PC-9 (cell line): ENCODE data around the gene TGFBR2. TPM values are rescaled to one million over a fixed set of nuclear protein-coding genes. Genes with fewer than 3 reads are reported as not detected.

Source experiments
- BruUV-seq: library from RNA; stranded (reverse); fragments of 400-500 nt; replicated peaks from 2 replicates; lab custom pipeline; 2021; lab: Mats Ljungman, UMichigan
- CTCF ChIA-PET: fragments of 300-600 bp; sonication (Branson Sonifier 250); formaldehyde crosslinking; loops from one replicate; lab custom pipeline; 2022; ENCODE audit warnings: antibody characterized with exemption; lab: Charles Lee
- POLR2A ChIA-PET: fragments of 300-600 bp; sonication (Branson Sonifier 250); formaldehyde crosslinking; loops from one replicate; lab custom pipeline; 2022; ENCODE audit warnings: antibody characterized with exemption; ENCODE audit not compliant: unreplicated experiment; lab: Charles Lee
- DNase-seq, 2 experiments: peaks; one replicate each; pipeline versions ENCODE4 v3.0.0 to v3.0.0-alpha.2; 2015 to 2022; ENCODE audit warnings: mixed read lengths in 1 of 2
- H2AFZ ChIP-seq: fragments of 200-600 bp; sonication (generic); 2 replicates; pipeline ENCODE4 v1.8.1; 2017; ENCODE audit warnings: antibody characterized with exemption
- H3F3A ChIP-seq: fragments of 200-600 bp; sonication (generic); 2 replicates; pipeline ENCODE4 v1.8.1; 2017; ENCODE audit warnings: antibody characterized with exemption, mild to moderate bottlenecking, low read depth; ENCODE audit not compliant: insufficient read depth
- H3K27ac ChIP-seq: fragments of 200-600 bp; sonication (generic); 2 replicates; pipeline ENCODE4 v1.6.1; 2016; ENCODE audit warnings: mixed run types
- H3K27me3 ChIP-seq: fragments of 200-600 bp; sonication (generic); 2 replicates; pipeline ENCODE4 v1.6.1; 2016; ENCODE audit warnings: low read depth, mixed run types; ENCODE audit not compliant: insufficient read depth
- H3K36me3 ChIP-seq: fragments of 200-600 bp; sonication (generic); 2 replicates; pipeline ENCODE4 v1.6.1; 2016; ENCODE audit warnings: low read depth, mixed run types
- H3K4me1 ChIP-seq: fragments of 200-600 bp; sonication (generic); replicated peaks from 2 replicates; pipeline ENCODE4 v1.6.1; 2016; ENCODE audit warnings: mixed run types; ENCODE audit not compliant: insufficient read depth
- H3K4me2 ChIP-seq: fragments of 200-600 bp; sonication (generic); 2 replicates; pipeline ENCODE4 v1.6.1; 2017; ENCODE audit warnings: mixed run types
- H3K4me3 ChIP-seq: fragments of 200-600 bp; sonication (generic); 2 replicates; pipeline ENCODE4 v1.6.1; 2016; ENCODE audit warnings: mixed run types
- H3K79me2 ChIP-seq: fragments of 200-600 bp; sonication (generic); 2 replicates; pipeline ENCODE4 v1.6.1; 2017; ENCODE audit warnings: low read depth, mixed run types
- H3K9me2 ChIP-seq: fragments of 200-600 bp; sonication (generic); 2 replicates; pipeline ENCODE4 v1.8.1; 2017; ENCODE audit warnings: mild to moderate bottlenecking; ENCODE audit not compliant: insufficient read depth
- H3K9me3 ChIP-seq: fragments of 200-600 bp; sonication (generic); 2 replicates; pipeline ENCODE4 v1.8.1; 2016; ENCODE audit warnings: low read depth; ENCODE audit not compliant: insufficient read depth
- H4K20me1 ChIP-seq: fragments of 200-600 bp; sonication (generic); 2 replicates; pipeline ENCODE4 v1.8.1; 2017; ENCODE audit not compliant: insufficient read depth
- EZH2 ChIP-seq: fragments of 200-600 bp; sonication (generic); IDR thresholded peaks from 2 replicates; pipeline ENCODE4 v1.8.0; 2017; ENCODE audit warnings: antibody characterized with exemption, low read depth
- intact Hi-C: fragments of 100-400 bp; cut with micrococcal nuclease; formaldehyde crosslinking; loops from one replicate; pipeline ENCODE4 v1.10.0; 2022; ENCODE audit not compliant: unreplicated experiment
- total RNA-seq: library from RNA; stranded (reverse); gene quantifications from 2 replicates; pipeline ENCODE4 v1.2.3, GENCODE V29; 2021
- TF ChIP-seq, protein P1 (sequence below): fragments of 200-600 bp; sonication (generic); conservative IDR thresholded peaks from 2 replicates; pipeline ENCODE4 v1.6.1; 2017; ENCODE audit warnings: mixed run types, antibody characterized with exemption, mild to moderate bottlenecking, moderate library complexity

Gene TGFBR2
- total RNA-seq, 1 experiment from 2014 or later, result 33.6 TPM

- no peaks in the 10 kb centered on the region for H3K9me3 ChIP-seq
- ChIA-PET CTCF (no interaction called here), POLR2A (interaction anchor here (0.6 kb wide), 1 partner anchor 776 kb away, joined by 5 read pairs; no protein-coding TSS in a partner anchor)
- no peaks in the 10 kb centered on the region for H3K36me3 ChIP-seq
- H3K79me2 ChIP-seq, result peaks cover 81% of the 10 kb centered on the region
- no peak overlapping the region for H3K4me3 ChIP-seq
- intact Hi-C loops, result no loop called here
- no peak overlapping the region for H3K27ac ChIP-seq
- no peaks in the 10 kb centered on the region for H3K27me3 ChIP-seq
- H3K9me2 ChIP-seq, result no peaks in the 10 kb centered on the region
- peaks cover 21% of the 10 kb centered on the region for H3K4me1 ChIP-seq
- no peaks in the 10 kb centered on the region for H4K20me1 ChIP-seq
- H3F3A ChIP-seq, result no peaks in the 10 kb centered on the region
- TF ChIP-seq EZH2, result no peak
- TF ChIP-seq, protein P1, sequence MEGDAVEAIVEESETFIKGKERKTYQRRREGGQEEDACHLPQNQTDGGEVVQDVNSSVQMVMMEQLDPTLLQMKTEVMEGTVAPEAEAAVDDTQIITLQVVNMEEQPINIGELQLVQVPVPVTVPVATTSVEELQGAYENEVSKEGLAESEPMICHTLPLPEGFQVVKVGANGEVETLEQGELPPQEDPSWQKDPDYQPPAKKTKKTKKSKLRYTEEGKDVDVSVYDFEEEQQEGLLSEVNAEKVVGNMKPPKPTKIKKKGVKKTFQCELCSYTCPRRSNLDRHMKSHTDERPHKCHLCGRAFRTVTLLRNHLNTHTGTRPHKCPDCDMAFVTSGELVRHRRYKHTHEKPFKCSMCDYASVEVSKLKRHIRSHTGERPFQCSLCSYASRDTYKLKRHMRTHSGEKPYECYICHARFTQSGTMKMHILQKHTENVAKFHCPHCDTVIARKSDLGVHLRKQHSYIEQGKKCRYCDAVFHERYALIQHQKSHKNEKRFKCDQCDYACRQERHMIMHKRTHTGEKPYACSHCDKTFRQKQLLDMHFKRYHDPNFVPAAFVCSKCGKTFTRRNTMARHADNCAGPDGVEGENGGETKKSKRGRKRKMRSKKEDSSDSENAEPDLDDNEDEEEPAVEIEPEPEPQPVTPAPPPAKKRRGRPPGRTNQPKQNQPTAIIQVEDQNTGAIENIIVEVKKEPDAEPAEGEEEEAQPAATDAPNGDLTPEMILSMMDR, result no peak
- peak overlapping the region; percentile 18 for H3K4me2 ChIP-seq
- DNase-seq, result peak in 1 of 2 experiments; percentile 75
- H2AFZ ChIP-seq, result no peak overlapping the region
- no TSS peak for BruUV-seq
These were observed 5.4 kb downstream of the TGFBR2 start for GRCh38 chr3:30611613-30612436.

DNA sequence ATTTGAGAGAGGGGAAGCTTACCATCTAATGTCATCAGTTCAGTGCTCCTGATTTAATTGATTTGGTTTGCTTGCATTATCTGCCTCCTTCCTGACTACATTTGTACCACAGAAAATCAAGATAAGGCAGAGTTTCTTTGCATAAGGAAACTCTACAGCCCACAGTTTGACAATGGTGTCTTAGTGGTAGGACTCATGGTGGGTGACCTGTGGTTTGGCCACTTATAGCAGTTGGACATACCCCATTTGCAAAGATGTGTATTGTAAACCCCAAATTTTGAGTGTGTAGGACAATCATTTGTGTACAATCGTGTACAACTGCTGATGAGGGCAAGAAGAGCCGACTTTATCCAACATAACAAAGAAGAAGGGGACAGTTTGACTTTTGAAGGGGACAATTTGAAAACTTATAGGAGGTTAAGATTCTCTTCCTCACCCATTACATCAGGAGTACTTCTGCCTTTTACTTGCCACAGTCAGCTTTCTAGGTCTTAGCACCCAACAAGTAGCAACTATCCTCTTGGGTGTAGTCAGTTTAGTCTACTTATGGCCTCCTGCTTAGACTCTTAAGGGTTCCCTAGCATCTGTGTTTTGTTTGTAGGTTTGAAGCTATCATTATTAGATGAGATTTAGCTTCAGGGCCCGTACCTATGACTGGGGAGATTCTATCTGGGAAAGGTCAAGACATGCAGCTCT is 6.2 kb downstream of the TGFBR2 start:
- no peaks in the 10 kb centered on the region for H3K9me3 ChIP-seq
- no peaks in the 10 kb centered on the region for H3F3A ChIP-seq
- no peaks in the 10 kb centered on the region for H4K20me1 ChIP-seq
- TF ChIP-seq, protein P1, result no peak
- TF ChIP-seq EZH2, result no peak
- POLR2A ChIA-PET, result interaction anchor here (0.6 kb wide), 2 partner anchors 47 to 776 kb away, joined by 5 to 11 read pairs; no protein-coding TSS in a partner anchor
- CTCF ChIA-PET, result interaction anchor here (0.6 kb wide), 1 partner anchor 568 kb away, joined by 6 read pairs; no protein-coding TSS in a partner anchor
- no peaks in the 10 kb centered on the region for H3K27me3 ChIP-seq
- peaks cover 21% of the 10 kb centered on the region for H3K4me1 ChIP-seq
- H3K9me2 ChIP-seq, result no peaks in the 10 kb centered on the region
- DNase-seq, result no peak
- H3K27ac ChIP-seq, result no peak overlapping the region
- H3K4me3 ChIP-seq, result no peak overlapping the region
- intact Hi-C loops, result no loop called here
- no peak overlapping the region for H2AFZ ChIP-seq
- BruUV-seq, result no TSS peak
- peaks cover 77% of the 10 kb centered on the region for H3K79me2 ChIP-seq
- H3K36me3 ChIP-seq, result no peaks in the 10 kb centered on the region
- peak overlapping the region; percentile 18; the same call in 1 of the 2 replicates for H3K4me2 ChIP-seq

DNA sequence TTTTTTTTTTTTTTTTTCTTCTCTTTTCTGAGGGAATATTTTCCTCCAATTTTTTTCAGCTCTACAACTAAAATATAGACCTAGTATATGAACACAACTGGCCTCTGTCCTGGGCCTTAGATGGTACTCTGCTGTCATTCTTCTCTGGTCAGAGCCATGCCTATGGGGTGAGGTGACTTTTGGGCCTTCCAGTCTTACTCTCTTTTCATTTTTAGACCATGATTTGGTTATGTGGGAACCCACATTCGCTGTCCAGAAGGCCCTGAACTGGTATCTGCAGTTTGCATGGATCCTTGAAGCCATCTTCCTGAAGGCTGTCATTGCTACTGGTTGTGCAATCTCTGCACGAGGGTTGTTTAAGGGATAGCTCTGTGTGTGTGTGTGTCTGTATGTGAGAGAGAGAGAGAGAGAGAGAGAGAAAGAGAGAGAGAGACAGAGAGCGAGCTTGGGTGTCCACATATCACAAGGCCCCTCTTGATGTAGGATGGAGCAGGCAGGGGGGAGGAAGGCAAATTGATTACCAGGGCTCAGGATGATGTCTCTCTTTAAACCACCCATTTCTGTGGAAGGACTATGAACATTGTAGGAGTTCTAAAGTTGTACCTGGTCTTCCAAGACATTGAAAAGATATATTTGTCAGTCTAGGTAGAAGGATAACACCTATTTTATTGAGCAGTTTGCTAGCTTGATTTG is 6.9 kb downstream of the TGFBR2 start:
- Histone ChIP-seq H3K9me2 (no peaks in the 10 kb centered on the region), H3K4me3 (no peak overlapping the region), H3K4me2 (no peak overlapping the region), H3K36me3 (no peaks in the 10 kb centered on the region), H2AFZ (no peak overlapping the region), H3F3A (no peaks in the 10 kb centered on the region), H3K4me1 (peaks cover 21% of the 10 kb centered on the region), H3K27me3 (no peaks in the 10 kb centered on the region), H3K9me3 (no peaks in the 10 kb centered on the region), H4K20me1 (no peaks in the 10 kb centered on the region), H3K79me2 (peaks cover 72% of the 10 kb centered on the region), H3K27ac (no peak overlapping the region)
- TF ChIP-seq, protein P1, result no peak
- TF ChIP-seq EZH2, result no peak
- no TSS peak for BruUV-seq
- DNase-seq, result no peak
- CTCF ChIA-PET, result interaction anchor here (0.6 kb wide), 2 partner anchors 382 to 569 kb away, joined by 3 to 6 read pairs; no protein-coding TSS in a partner anchor
- POLR2A ChIA-PET, result interaction anchor here (0.6 kb wide), 2 partner anchors 46 to 1348 kb away, joined by 11 to 38 read pairs; no protein-coding TSS in a partner anchor
- intact Hi-C loops, result no loop called here
